Parathyroid adenoma (tissue), 2 donors: ENCODE measurements around the gene TXNRD2.
A peak's percentile ranks its signal among the peaks of the same experiment; 100 is the strongest.

ENCODE experiments used
- H2AFZ ChIP-seq: fragments of 300-600 bp; sonication (generic); one replicate; pipeline ENCODE4 v1.7.0; 2017; ENCODE audit warnings: antibody characterized with exemption, mild to moderate bottlenecking
- H3K27ac ChIP-seq: fragments of 300-600 bp; sonication (generic); one replicate; pipeline ENCODE4 v1.7.0; 2017
- H3K27me3 ChIP-seq: fragments of 300-600 bp; sonication (generic); one replicate; pipeline ENCODE4 v1.7.0; 2017; ENCODE audit warnings: low read length; ENCODE audit not compliant: control insufficient read depth, insufficient read depth
- H3K36me3 ChIP-seq: fragments of 300-600 bp; sonication (generic); one replicate; pipeline ENCODE4 v1.7.0; 2017; ENCODE audit warnings: low read length; ENCODE audit not compliant: control insufficient read depth, insufficient read depth
- H3K4me1 ChIP-seq: fragments of 300-600 bp; sonication (generic); one replicate; pipeline ENCODE4 v1.7.0; 2017; ENCODE audit warnings: control low read depth
- H3K4me2 ChIP-seq: fragments of 300-600 bp; sonication (generic); one replicate; pipeline ENCODE4 v1.7.0; 2017; ENCODE audit warnings: low read length
- H3K4me3 ChIP-seq: fragments of 300-600 bp; sonication (generic); one replicate; pipeline ENCODE4 v1.7.0; 2017; ENCODE audit warnings: low read depth, low read length
- H3K79me2 ChIP-seq: fragments of 300-600 bp; sonication (generic); one replicate; pipeline ENCODE4 v1.7.0; 2017; ENCODE audit warnings: control low read depth
- H3K9ac ChIP-seq: fragments of 300-600 bp; sonication (generic); one replicate; pipeline ENCODE4 v1.7.0; 2017; ENCODE audit warnings: mild to moderate bottlenecking
- H3K9me3 ChIP-seq: fragments of 300-600 bp; sonication (generic); one replicate; pipeline ENCODE4 v1.7.0; 2017; ENCODE audit warnings: low read length; ENCODE audit not compliant: control insufficient read depth
- CTCF ChIP-seq: fragments of 300-600 bp; sonication (generic); IDR thresholded peaks from one replicate; pipeline ENCODE4 v1.7.0; 2017; ENCODE audit warnings: antibody characterized with exemption, mild to moderate bottlenecking
- donor health status: primary hyperparathyroidism.

Gene TXNRD2

GRCh38 chr22:19895160-19895849 is 46.3 kb downstream of the TXNRD2 start:
- H3K4me2 ChIP-seq, result no peak overlapping the region
- no peak for TF ChIP-seq CTCF
- no peak overlapping the region for H3K9ac ChIP-seq
- no peak overlapping the region for H2AFZ ChIP-seq
- no peaks in the 10 kb centered on the region for H3K27me3 ChIP-seq
- no peaks in the 10 kb centered on the region for H3K79me2 ChIP-seq
- no peaks in the 10 kb centered on the region for H3K36me3 ChIP-seq
- no peak overlapping the region for H3K27ac ChIP-seq
- H3K4me1 ChIP-seq, result peaks cover 24% of the 10 kb centered on the region
- no peaks in the 10 kb centered on the region for H3K9me3 ChIP-seq
- H3K4me3 ChIP-seq, result no peak overlapping the region

- Histone ChIP-seq H3K4me2 (no peak overlapping the region), H3K4me3 (no peak overlapping the region), H3K4me1 (peaks cover 24% of the 10 kb centered on the region), H2AFZ (no peak overlapping the region), H3K27me3 (no peaks in the 10 kb centered on the region), H3K9me3 (no peaks in the 10 kb centered on the region), H3K9ac (no peak overlapping the region), H3K79me2 (no peaks in the 10 kb centered on the region), H3K27ac (no peak overlapping the region), H3K36me3 (no peaks in the 10 kb centered on the region)
- no peak for TF ChIP-seq CTCF
Measured at GRCh38 chr22:19893363-19893762, 48.3 kb downstream of the TXNRD2 start.

- peak overlapping the region; percentile 67 for H3K4me2 ChIP-seq
- no peaks in the 10 kb centered on the region for H3K79me2 ChIP-seq
- no peaks in the 10 kb centered on the region for H3K27me3 ChIP-seq
- no peaks in the 10 kb centered on the region for H3K9me3 ChIP-seq
- no peak for TF ChIP-seq CTCF
- peak overlapping the region; percentile 84 for H3K27ac ChIP-seq
- H3K4me3 ChIP-seq, result no peak overlapping the region
- H3K9ac ChIP-seq, result no peak overlapping the region
- peaks cover 24% of the 10 kb centered on the region for H3K4me1 ChIP-seq
- no peaks in the 10 kb centered on the region for H3K36me3 ChIP-seq
- no peak overlapping the region for H2AFZ ChIP-seq
Measured at GRCh38 chr22:19892925-19893324, 48.7 kb downstream of the TXNRD2 start.

GRCh38 chr22:19892257-19892879 is 49.2 kb downstream of the TXNRD2 start:
- Histone ChIP-seq H3K4me3 (peak overlapping the region; percentile 35), H3K4me2 (peak overlapping the region; percentile 67), H3K79me2 (no peaks in the 10 kb centered on the region), H3K9me3 (no peaks in the 10 kb centered on the region), H3K9ac (no peak overlapping the region), H3K36me3 (no peaks in the 10 kb centered on the region), H3K27me3 (no peaks in the 10 kb centered on the region), H2AFZ (peak overlapping the region; percentile 20), H3K4me1 (peaks cover 24% of the 10 kb centered on the region), H3K27ac (peak overlapping the region; percentile 84)
- no peak for TF ChIP-seq CTCF
